PC-3 (cell line): Measurements from ENCODE around the gene TMEM117.

Source experiments
- EZH2phosphoT487 ChIP-seq: fragments of 300-600 bp; sonication (generic); IDR thresholded peaks from 2 replicates; pipeline ENCODE4 v1.6.1; 2018; ENCODE audit warnings: mild to moderate bottlenecking, antibody characterized with exemption, low read length, borderline replicate concordance
- TF ChIP-seq, protein P1 (sequence below): fragments of 300-600 bp; sonication (generic); conservative IDR thresholded peaks from 2 replicates; pipeline ENCODE4 v1.5.1; 2017; ENCODE audit warnings: antibody characterized with exemption, low read depth, mild to moderate bottlenecking, low read length

DNA sequence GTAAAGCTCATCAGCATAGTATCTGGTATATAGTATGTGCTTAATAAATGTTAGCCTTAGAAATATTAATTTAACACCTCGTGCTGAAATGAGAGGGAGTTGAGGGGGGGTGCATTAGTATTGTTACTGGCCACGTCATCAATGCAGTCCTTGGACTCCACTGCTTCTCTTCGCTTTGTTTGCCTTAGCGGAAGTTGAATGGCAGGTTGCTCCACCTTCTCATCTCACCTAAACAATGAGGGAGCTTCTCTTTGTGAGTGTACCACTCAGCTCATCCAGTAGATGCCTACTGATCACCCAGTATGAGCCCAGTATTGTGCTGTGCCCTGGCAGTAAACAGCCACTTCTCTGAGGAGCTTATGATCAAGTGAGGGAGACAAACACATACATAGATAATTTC is 4.5 kb downstream of the TMEM117 start:
- TF ChIP-seq, protein P1, sequence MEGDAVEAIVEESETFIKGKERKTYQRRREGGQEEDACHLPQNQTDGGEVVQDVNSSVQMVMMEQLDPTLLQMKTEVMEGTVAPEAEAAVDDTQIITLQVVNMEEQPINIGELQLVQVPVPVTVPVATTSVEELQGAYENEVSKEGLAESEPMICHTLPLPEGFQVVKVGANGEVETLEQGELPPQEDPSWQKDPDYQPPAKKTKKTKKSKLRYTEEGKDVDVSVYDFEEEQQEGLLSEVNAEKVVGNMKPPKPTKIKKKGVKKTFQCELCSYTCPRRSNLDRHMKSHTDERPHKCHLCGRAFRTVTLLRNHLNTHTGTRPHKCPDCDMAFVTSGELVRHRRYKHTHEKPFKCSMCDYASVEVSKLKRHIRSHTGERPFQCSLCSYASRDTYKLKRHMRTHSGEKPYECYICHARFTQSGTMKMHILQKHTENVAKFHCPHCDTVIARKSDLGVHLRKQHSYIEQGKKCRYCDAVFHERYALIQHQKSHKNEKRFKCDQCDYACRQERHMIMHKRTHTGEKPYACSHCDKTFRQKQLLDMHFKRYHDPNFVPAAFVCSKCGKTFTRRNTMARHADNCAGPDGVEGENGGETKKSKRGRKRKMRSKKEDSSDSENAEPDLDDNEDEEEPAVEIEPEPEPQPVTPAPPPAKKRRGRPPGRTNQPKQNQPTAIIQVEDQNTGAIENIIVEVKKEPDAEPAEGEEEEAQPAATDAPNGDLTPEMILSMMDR = no peak
- TF ChIP-seq EZH2phosphoT487 = no peak
